ENCODE results near the gene NKX1-1.
"Not testable (repeated sequence)": the region's sequence is repeated elsewhere in the genome, so short reads cannot be mapped to it uniquely, and the experiment has no call there.

Gene NKX1-1

DNA sequence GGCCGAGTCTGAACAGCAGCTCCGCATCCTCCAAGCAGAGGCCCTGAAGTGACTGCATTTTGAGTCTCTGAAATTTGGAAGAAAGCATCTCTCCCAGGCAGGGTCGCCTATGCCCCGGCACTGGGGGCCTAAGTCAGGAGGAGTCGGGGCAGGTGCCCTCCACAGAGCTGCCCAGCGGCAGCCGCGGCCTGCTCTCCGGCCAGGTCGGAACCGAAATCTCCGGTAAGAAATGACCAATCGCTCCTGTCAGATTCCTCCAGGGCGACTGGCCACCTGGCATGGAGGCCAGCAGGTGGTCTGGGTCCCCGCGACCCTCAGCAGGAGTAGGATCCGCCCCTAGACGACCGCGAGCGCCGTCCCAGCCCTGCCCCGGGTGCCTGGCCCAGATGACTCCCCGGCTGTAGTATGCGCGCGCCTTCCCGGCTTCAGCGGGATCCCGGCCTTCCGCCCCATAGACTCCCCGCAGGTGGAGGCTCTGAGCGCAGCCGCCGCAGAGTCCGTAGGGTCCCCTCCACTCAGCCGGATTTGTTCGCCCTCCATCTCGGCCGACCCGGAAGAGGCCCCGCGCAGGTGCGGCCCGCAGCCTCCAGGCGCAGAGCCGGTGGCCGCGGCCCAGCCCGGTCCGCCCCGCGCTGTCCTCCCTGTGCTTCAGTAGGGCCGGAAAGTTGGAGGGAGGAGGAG, 1.5 kb downstream of the NKX1-1 start:
- DNase-seq (ENCODE audit: low read depth) = no peak

DNA sequence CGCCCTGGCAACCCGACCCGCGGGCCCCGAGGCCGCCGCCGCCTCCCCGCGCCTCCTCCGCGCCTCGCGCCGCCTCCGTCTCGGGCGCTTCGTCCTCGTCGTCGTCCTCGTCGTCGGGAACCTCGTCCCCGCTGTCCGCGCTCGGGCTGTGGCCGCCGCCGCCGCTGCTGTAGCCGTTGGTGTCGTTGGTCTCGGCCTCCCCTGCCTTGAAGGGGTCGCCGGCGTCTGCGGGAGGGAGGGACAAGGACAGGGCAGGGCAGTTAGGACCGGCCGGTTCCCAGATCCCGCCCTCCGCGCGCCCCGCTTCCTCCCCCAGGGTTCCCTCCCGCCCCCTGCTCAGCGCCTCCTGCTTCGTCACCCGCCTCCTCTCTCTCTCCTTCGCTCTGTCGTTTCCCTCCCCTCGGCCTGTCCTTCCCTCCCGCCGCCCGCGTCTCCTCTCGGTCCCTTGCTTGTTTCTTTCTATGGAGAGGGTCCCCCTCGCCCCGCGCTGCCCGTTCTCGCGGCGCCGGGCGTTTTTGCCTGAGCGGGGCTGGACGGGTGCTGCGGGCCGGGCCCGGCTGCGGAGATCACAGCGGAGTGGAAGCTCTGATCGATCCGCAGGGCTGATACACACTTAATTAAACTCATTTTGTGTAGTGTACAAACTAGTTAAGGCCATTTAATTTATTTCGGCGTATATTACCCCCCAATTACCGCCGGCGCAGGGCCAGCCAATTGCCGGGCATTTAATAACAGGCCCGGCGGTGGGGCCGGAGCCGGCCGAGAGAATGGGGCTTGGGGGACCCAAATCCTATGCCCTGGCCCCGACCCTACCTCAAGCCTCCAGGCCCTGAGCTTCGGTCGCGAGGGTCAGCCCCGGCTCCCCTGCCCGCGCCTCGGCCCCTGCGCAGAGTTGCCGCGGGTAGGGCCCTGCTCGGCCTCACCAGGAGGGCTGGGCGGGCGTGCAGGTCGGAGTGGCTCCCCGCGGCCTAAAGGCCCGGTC, 2.4 kb downstream of the NKX1-1 start:
- no peak for DNase-seq (ENCODE audit: low read depth)

DNA sequence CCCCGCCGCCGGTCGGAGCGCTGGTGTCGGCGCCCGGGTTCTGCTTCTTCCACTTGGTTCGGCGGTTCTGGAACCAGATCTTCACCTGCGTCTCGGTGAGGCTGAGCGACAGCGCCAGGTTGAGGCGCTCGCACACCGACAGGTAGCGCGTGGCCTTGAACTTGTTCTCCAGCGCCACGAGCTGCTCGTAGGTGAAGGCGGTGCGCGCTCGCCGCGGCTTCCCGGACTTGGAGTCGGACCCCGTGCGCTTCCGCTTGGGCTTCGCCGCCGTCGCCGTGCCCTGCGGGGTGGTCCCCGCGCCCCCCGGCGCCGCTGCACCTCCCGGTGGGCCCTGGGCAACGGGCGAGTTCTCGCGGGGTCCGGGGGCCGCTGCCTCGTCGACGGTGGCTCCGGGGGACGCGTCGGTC, 3.1 kb downstream of the NKX1-1 start:
- no peak for DNase-seq (ENCODE audit: low read depth)

DNA sequence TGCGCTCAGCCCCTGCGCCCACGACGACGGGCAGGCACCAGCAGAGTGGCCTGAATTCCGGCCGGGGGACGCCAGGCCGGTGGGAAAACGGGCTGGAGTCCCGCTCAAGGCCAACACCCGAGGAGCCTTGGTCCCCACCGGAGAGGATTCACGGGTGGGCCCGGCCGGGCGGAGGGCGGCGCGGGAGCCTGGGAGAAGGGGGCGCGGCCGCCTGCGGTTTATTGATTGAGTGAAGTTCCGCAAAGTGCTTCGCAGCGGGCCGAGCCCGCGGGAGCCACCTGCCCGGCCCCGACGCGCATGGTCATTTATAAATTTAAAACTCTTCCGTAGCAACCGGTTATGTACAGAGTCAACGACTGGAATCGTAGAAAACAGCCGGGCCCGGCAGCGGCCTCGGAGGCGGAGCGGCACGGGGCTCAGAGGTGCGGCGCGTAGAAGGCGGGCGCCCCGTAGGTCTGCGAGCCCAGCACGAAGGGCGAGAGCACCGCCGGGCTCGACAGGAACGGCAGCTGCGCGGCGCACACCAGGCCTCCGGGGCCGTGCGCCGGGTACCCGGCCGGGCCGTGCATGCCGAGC, 3.6 kb downstream of the NKX1-1 start:
- no peak for DNase-seq (ENCODE audit: low read depth)

DNA sequence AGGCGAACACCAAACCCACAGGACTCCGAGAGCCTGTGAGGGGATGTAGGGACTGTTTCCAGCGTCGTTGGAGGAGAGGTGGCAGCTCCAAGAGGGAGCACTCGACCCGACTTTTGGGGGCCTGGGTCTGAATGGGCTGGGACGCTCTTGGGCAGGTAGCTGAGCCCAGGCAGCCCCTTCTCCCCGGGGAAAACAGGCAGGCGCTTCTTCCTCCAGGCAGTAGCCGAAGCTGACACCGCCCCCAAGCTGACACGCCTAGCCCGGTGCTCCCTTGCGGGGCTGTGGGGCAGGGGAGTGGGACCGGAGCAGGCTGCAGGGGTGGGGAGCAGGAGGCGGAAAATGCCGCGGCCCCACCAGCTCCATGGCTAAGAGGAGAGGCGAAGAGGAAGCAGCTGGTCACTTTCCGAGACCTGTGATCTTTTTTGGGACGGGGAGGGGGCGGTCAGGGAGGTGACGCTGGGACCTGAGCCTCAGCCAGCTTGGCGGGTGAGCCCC, 4.2 kb downstream of the NKX1-1 start:
- DNase-seq (ENCODE audit: low read depth) = no peak

DNA sequence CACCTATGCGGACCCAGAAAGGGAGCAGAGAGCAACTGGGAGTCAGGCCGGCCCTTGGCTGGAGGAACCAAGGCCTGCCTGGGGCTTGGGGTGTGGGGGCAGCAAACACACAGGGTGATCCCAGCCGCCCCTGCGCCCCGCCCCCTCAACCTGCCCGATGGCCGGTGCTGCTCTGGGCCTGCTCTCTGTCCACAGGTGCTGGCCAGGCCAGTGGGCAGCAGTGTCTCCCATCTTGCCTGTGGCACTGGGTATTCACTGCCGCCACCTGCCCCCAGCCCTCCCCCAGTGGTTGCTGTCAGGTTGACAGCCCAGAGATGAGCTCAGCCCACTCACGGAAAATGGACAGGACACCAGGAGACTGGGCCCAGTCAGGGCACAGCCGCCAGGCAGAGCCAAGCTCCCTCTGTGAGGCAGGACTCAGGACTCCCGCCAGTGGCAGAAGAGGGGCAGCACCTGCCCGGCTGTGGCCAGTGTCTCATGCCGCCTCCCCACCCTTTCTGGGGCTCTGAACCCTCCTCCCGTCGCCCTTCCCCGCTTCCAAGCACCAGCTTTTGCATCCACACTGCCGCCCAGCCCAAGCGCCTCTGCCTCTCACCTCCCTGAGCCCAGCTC, 4.7 kb downstream of the NKX1-1 start:
- no peak for DNase-seq (ENCODE audit: low read depth)

DNA sequence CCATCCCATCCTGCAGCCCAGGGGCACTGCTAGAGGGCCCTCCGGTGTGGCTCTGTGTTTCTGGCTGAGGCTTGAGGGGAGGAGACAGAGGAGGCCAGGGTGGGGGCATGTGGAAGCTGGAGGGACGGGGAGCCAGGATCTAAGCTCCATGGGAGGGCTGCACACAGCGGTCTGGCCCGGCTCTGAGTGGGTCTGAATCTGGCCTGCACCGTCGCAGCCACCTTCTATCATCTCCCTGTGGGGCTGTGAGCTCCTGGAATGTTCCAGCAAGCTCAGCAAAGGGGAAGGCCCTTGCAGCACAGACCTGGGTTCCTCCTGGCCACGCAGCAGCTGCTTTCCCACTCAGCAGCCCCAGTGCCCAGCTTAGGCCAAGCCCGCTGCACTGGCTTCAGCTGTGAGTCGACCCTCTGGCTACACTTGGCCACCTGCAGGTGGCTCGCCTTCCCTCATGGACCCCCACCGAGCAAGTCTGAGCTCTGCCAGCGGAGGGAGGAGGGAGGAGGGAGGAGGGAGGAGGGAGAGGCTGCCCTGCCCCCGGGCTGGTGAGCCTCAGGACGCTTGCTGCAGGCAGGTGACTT, 5.3 kb downstream of the NKX1-1 start:
- DNase-seq (ENCODE audit: low read depth) = no peak

DNA sequence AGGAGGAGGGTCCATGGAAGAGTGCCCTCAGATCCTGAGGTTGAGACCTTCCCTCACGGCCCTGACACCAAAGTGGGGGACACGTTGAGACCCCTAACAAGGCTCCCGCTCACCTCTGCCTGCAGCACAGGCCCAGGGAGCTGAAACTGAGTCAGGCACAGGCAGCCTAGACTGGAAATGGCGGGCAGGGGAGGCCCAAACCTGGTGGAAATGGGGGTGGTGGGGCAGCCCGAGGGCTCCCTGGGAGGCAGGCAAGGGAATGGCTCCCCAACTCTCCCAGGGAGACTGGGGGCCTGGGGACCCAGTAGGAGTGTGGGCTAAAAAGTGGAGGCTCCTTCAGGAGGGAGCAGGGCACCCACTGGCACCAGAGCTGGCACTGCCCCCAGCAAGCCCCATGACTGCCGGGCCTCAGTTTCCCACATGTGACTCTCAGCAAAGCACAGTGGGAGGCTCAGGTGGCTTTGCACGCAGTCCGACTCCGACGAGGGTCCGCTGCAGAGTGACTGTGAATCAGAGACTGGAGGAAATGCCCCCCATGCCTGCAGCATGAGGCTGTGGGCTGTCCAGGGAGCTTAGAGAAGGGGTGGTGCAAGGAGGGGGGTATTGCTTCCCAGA, 5.9 kb downstream of the NKX1-1 start:
- no peak for DNase-seq (ENCODE audit: low read depth)

DNA sequence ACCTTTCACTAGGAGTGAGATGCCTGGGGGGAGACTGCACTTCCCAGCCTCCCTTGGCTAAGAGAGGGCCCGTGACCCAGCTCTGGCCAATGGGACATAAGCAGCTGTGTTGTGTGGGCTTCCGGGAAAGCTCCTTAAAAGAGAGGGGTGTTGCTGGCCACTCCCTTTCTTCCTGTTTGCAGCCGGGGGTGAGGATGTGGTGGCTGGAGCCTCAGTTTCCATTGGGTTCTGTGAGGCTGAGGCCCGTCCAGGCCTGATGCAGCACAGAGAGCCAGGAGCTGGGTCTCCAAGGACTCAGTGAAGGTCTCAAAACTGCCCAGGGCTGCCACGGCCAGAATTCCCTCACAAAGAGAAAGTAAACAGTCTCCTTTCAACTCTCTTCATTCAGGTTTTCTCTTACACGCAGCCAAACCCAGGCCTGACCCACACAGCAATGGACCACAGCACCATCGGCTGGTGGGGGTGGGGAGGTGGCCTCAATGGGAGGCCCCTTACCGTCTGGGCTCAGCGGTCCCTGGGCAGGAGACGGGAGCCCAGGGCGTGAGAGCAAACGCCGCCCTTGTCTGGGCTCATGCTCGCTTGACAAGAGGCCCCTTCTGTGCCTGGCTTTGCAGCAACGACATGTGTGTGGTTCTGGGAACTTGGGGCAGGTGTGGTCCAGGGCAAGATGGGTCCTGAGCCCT, 6.6 kb downstream of the NKX1-1 start:
- no peak for DNase-seq (ENCODE audit: low read depth)

DNA sequence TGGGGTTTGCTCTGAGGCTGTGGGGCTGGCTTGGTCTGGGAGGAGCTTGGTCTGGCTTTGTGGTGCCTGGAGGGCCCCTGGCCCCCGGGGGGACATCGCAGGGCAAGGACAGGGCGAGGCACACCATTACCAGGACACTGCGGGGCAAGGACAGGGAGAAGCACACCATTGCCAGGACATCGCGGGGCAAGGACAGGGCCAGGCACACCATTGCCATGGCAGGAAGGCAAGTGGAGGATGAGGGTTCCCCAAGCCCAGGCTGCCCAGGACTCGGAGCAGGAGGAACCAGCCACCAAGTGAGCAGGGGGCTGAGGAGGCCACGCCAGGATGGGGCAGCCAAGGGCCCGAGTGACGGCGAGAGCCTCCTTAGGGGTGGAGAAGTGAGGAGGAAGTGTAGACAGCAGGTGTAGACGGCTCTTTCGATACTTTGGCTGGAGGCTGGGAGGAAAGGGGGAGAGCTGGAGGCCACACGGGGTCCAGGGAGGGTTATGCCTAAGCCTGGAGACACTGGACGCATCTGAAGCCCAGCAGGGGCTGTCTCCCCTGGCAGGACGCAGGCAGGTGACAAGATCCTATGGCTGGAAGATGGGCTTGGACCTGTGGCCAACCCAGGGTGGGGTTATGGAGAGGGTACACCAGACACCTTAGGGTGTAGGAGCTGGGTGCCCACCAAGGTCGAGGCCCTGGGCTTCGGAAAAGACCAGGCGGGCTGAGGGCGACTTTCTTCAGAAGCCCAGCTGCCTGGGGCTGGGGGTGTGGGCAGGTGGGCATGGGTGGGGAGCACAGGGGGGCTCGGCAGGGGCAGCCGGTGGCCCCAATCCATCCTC, 7.3 kb downstream of the NKX1-1 start:
- no peak for DNase-seq (ENCODE audit: low read depth)

DNA sequence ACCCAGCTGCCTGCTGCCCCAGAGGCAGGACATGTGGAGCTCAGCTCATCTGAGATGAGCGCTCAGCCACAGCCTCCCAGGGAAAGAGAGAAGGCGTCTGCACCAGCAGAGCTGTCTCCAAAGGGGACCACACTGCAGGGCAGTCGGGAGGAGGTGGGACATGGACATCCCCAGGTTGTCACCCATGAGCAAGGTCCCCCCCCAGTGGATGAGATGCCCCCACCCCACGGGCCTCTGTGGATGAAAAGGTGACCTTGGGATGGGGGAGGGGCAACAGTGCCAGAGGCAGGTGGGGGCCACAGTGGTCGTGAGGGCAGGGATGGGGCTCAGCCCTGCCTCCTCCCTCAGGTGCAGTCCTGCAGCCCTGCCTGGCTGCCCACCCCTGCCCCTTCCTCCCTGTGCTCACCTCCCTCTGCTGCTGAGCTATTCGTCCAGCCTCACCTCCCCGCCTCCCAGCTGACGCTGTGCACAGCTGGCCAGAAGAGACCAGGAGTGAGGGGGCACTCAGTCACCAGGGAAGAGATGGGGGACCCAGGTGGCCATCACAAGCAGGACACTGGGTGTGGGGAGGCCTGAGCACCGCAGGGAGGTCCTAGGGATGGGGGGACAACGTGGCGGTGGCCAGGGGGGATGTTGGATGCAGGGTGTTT, 9.3 kb downstream of the NKX1-1 start:
- DNase-seq (ENCODE audit: low read depth) = no peak

DNA sequence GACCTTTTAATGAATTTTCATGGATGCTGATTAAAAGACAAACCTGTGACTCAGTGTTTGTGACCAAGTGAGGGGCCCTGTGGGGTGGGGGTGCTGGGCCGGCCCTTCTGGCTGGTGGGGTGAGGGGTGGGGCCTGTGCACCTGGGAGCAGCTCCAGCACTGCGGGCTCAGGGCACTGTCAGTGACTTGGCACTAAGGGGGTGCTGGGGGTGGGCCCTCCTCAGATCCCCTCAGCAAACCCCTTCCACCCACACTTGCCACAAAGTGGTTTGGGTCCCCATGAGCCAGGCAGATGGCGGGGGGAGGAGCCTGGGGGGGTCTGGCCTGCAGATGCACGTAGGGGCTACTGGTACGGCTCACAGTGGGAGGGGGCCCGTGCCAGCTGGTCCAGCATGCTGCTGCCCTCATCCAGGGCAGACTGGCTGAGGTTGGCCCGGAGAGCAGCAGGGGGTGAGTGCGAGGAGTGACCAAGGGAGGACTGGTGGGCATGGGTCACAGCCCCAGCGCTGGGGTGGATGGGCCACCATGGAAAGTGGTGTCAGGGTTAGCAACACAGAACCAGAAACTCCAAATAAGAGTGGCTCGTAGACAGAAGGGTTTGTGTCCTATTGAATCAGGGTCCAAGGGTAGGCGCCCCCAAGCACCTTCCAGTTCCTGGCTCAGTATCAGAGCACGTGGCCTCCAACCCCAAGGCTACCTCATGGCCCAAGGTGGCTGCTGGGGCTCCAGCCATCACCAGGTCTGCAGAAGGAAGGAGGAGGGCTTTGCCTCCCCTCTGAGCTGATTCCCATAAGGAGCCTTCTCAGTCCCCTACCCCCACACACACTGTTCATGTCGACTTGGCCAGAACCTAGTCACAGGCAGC, 10.1 kb downstream of the NKX1-1 start:
- DNase-seq (ENCODE audit: low read depth) = no peak

DNA sequence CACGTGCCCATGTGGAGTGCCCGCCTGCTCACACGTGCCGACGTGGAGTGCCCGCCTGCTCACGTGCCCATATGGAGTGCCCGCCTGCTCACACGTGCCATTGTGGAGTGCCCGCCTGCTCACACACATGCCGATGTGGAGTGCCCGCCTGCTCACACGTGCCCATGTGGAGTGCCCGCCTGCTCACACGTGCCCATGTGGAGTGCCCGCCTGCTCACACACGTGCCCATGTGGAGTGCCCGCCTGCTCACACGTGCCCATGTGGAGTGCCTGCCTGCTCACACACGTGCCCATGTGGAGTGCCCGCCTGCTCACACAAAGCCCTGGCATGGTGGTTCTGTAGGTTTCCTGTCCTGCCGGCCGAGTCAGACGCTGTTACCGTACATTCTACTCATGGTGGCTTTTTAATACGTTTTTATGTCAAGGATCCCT, 10.8 kb downstream of the NKX1-1 start:
- not testable (repeated sequence) for DNase-seq (ENCODE audit: low read depth)

DNA sequence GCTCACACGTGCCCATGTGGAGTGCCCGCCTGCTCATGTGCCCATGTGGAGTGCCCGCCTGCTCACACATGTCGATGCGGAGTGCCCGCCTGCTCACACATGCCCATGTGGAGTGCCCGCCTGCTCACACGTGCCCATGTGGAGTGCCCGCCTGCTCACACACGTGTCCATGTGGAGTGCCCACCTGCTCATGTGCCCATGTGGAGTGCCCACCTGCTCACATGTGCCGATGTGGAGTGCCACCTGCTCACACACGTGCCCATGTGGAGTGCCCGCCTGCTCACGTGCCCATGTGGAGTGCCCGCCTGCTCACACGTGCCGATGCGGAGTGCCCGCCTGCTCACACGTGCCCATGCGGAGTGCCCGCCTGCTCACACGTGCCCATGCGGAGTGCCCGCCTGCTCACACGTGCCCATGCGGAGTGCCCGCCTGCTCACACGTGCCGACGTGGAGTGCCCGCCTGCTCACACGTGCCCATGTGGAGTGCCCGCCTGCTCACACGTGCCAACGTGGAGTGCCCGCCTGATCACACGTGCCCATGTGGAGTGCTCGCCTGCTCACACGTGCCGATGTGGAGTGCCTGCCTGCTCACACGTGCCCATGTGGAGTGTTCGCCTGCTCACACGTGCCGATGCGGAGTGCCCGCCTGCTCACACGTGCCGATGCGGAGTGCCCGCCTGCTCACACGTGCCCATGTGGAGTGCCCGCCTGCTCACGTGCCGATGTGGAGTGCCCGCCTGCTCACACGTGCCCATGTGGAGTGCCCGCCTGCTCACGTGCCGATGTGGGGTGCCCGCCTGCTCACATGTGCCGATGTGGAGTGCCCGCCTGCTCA, 11.5 kb downstream of the NKX1-1 start:
- not testable (repeated sequence) for DNase-seq (ENCODE audit: low read depth)

DNA sequence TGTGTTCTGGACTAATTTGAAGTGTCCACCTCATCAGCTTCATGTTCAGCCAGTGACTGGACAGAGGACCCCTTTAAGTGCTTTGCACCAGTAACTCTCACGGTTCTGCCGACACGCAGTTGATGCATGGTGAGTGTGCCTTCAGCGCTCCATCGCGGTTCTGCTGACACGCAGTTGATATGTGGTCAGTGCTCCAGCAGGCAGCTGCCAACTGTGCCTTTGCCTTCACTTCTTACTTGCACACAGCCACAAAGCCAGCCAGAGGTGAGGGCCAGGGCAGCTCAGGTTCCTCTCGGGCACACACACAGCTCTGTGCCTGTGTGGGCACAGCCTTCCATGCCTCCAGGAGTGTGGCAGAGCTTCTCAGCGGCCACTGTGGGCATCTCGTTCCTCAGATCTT, 12.4 kb downstream of the NKX1-1 start:
- DNase-seq (ENCODE audit: low read depth) = no peak

DNA sequence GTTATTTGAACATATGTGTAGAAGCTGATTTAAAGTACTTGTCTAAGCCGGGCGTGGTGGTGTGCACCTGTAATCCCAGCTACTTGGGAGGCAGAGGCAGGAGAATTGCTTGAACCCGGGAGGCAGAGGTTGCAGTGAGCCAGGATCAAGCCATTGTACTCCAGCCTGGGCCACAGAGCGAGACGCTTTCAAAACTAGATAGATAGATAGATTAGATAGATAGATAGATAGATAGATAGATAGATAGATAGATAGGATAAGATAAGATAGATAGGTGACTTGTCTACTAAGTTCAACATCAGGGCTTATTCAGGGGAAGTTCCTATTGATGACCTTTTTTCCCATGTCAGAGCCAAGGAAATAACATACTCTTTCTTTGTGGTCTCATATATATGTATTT, 12.9 kb downstream of the NKX1-1 start:
- DNase-seq (ENCODE audit: low read depth) = not testable (repeated sequence)

All from fibroblast of the conjunctiva (primary cell).